ENCODE measurements around the gene ATP9B. TPM values are rescaled to one million over a fixed set of nuclear protein-coding genes. Genes with fewer than 3 reads are reported as not detected.

The ATP9B gene
- 50.3 TPM for total RNA-seq

- no peaks in the 10 kb centered on the region for H3K36me3 ChIP-seq
- intact Hi-C loops (cut with DNase I): no loop called here
- no peaks in the 10 kb centered on the region for H3K27me3 ChIP-seq
- H3K4me3 ChIP-seq: peak within 1 kb of the TSS; percentile 86 to 97
- TF ChIP-seq CTCF (IDR thresholded peaks at IDR 0.05) (no peak), POLR2AphosphoS5 (IDR thresholded peaks at IDR 0.05; ENCODE audit: insufficient read depth in 1 of 2, low read depth in 1 of 2) (peak; percentile 70 to 82), POLR2A (IDR thresholded peaks at IDR 0.05) (peak in 1 of 2 donors; percentile 73)
- peaks cover 26% of the 10 kb centered on the region for H3K4me1 ChIP-seq
- H3K9me3 ChIP-seq: no peaks in the 10 kb centered on the region
- DNase-seq (ENCODE audit: extremely low spot score in 2 of 2): peak in 1 of 2 donors; percentile 99
- H3K27ac ChIP-seq: peak within 1 kb of the TSS; percentile 96
These were observed at the start of gene ATP9B for GRCh38 chr18:79068937-79069716. Gene ATP9B, plus strand, starts transcription at chr18:79069394. Its CDS starts 17 bp downstream, at chr18:79069411.

DNA sequence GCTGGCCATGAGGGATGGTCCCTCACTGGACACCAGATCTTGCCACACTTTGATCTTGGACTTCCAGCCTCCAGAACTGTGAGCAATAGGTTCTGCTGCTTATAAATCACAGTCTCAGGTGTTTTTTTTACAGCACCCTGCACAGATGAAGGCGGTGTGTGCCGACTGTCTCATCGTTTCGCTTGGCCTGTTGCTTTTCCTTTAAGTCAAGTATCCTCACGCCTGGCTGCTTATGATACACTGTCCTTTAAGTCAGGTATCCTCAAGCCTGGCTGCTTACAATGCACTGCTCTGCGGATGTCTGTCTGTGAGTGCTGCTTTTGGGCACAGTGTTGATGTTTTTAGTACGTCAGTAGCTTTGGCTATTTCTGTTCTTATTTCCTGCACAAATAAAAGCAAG, 49.3 kb upstream of the ATP9B start:
- Histone ChIP-seq H3K27ac (no peak overlapping the region), H3K9me3 (no peaks in the 10 kb centered on the region), H3K36me3 (no peaks in the 10 kb centered on the region), H3K4me1 (no peaks in the 10 kb centered on the region), H3K27me3 (no peaks in the 10 kb centered on the region), H3K4me3 (no peak overlapping the region)
- intact Hi-C loops (cut with DNase I): no loop called here
- TF ChIP-seq POLR2A (IDR thresholded peaks at IDR 0.05): no peak
- TF ChIP-seq POLR2AphosphoS5 (IDR thresholded peaks at IDR 0.05; ENCODE audit: insufficient read depth in 1 of 2, low read depth in 1 of 2): no peak
- TF ChIP-seq CTCF (IDR thresholded peaks at IDR 0.05): no peak
- DNase-seq (ENCODE audit: extremely low spot score in 2 of 2): no peak

- TF ChIP-seq POLR2AphosphoS5 (IDR thresholded peaks at IDR 0.05; ENCODE audit: insufficient read depth in 1 of 2, low read depth in 1 of 2) (no peak), CTCF (IDR thresholded peaks at IDR 0.05) (no peak), POLR2A (IDR thresholded peaks at IDR 0.05) (no peak)
- intact Hi-C loops (cut with DNase I): no loop called here
- H3K36me3 ChIP-seq: no peaks in the 10 kb centered on the region
- no peaks in the 10 kb centered on the region for H3K27me3 ChIP-seq
- no peaks in the 10 kb centered on the region for H3K9me3 ChIP-seq
- H3K4me3 ChIP-seq: no peak overlapping the region
- no peak for DNase-seq (ENCODE audit: extremely low spot score in 2 of 2)
- H3K27ac ChIP-seq: no peak overlapping the region
- no peaks in the 10 kb centered on the region for H3K4me1 ChIP-seq
These were observed 46.6 kb upstream of the ATP9B start for GRCh38 chr18:79022603-79023002.

- Histone ChIP-seq H3K9me3 (no peaks in the 10 kb centered on the region), H3K27ac (no peak overlapping the region), H3K27me3 (no peaks in the 10 kb centered on the region), H3K4me3 (no peak overlapping the region), H3K36me3 (no peaks in the 10 kb centered on the region), H3K4me1 (no peaks in the 10 kb centered on the region)
- intact Hi-C loops (cut with DNase I): no loop called here
- TF ChIP-seq CTCF (IDR thresholded peaks at IDR 0.05): no peak
- no peak for TF ChIP-seq POLR2AphosphoS5 (IDR thresholded peaks at IDR 0.05; ENCODE audit: insufficient read depth in 1 of 2, low read depth in 1 of 2)
- no peak for TF ChIP-seq POLR2A (IDR thresholded peaks at IDR 0.05)
- DNase-seq (ENCODE audit: extremely low spot score in 2 of 2): no peak
These were observed 42.7 kb upstream of the ATP9B start for GRCh38 chr18:79026491-79026890.

GRCh38 chr18:79030680-79031079, 38.5 kb upstream of the ATP9B start:
- Histone ChIP-seq H3K4me3 (no peak overlapping the region), H3K9me3 (no peaks in the 10 kb centered on the region), H3K27me3 (no peaks in the 10 kb centered on the region), H3K36me3 (no peaks in the 10 kb centered on the region), H3K4me1 (no peaks in the 10 kb centered on the region), H3K27ac (no peak overlapping the region)
- intact Hi-C loops (cut with DNase I): no loop called here
- no peak for TF ChIP-seq POLR2AphosphoS5 (IDR thresholded peaks at IDR 0.05; ENCODE audit: insufficient read depth in 1 of 2, low read depth in 1 of 2)
- no peak for DNase-seq (ENCODE audit: extremely low spot score in 2 of 2)

Data from vagina (tissue), 2 donors.